ENCODE measurements around the gene ST3GAL6.
"Not testable (repeated sequence)": the region's sequence is repeated elsewhere in the genome, so short reads cannot be mapped to it uniquely, and the experiment has no call there.

ST3GAL6 gene

DNA sequence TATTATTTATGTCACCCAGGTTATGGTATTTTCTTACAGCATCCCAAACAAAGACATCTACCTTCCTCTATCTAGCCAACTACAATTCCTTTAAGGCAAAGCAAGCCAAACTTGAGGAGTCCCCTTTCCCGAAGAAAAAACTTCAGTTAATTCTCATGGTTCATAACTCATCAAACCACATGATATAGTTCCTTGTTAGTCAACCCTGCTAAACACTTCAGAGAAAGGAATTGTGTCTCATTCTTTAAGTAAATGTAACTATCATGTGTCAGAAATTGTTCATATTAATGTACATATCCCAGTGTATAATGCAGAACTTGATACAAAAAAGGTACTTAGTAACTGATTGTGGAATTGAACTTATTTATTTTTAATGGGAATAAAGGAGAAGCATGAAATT, 44.4 kb downstream of the ST3GAL6 start:
- no peak for DNase-seq

DNA sequence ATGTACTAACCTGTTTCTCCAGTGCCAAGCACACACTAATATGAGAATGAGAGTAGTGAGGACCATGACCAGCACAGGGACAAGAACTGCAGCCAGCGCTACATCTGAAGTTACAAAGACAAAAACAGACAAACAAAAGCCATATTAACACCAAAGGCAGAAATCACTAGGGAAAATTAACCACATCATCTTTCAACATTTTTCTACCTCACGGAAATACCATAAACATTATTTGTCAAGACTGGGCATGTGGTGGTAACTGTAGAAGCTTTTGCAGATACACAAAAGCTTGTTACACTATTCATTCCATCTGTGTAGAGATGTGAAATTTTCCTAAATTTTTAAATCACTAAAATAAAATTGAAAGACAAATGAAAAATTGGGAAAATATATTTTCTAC, 44.9 kb downstream of the ST3GAL6 start:
- no peak for DNase-seq

DNA sequence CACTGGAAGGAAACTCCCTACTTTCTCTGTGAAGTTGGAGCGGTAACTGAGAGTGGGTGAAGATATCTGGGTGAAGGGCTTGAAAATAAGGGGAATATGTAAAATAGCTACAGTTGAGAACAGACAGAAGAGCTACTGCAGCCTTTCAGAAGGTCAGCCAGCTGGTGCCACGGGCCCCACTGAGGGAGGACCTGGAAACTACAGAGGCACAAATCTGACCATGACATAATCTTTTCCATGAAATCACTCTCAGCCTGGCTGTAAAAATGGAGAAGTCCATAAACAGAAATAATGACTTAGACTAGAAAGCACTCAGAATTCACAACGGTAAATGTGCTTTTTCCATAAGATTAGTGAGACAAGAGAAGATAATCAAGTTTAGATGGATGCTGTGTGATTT, 46.4 kb downstream of the ST3GAL6 start:
- DNase-seq: no peak

DNA sequence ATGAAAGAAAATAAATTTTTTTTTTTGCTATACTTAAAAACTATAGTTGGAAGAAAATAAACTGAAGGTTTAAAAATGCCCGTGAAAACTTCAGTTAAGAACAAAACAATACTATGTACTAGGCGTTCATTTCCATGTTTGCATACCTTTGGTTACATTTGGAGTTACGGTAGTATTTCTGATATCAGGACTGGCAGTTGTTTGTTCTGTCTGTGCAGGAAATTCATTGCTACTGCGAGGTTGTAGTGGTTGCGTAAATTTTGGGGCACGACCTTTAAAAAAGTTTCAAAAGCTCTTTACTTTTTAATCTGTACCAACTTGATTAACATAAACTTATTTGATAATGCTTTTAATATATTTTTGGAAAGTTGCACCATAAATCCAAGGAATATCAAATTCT, 47.9 kb downstream of the ST3GAL6 start:
- no peak for DNase-seq

DNA sequence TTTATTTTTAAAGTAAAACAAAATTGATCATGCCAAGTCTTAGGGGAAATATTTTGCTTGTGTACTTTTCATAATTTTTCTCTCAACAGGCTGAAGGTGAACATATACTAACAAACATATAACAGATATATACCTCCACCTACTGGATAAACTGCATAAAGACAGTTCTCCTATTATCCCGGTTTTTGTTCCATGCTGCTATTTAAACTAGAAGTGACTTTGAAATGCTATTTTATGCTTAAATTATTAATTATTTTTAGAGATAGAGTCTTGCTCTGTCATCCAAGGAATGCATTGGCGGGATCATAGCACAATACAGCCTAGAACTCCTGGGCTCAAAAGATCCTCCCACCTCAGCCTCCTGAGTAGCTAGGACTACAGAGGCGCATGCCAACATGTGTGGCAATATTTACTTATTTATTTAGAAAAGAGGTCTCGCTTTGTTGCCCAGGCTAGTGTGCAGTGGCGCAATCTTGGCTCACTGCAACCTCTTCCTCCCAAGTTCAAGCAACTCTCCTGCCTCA, 49.8 kb downstream of the ST3GAL6 start:
- DNase-seq: peak in 2 of 3 experiments; percentile 31 to 49

DNA sequence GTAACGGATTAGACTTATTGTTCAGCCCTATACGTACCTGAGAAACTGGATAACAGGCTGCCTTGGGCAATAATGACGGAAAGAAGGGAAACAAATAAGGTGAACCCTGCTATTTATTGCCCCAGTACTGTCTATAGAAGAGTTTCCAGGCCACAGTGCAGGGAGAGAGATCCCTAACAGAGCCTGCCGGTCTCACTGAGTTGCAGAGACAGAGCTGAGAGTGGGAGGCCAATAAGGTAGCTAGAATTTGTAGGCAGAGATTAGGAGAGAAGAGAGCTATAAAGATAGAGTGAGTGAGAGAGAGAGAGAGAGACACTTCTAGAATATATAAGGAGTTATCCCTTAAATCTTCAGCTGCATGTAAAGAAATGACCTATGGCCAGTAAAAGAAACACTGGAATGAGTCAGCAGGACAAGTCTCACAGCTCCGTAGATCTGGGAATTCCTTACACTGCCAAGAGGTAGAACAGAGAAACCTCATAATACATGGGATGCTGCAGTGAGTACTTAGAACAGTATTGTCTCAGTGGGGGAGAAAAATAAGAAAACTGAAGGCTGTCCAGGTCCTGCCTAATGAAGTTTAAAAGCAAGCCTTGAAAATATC, 51.8 kb downstream of the ST3GAL6 start:
- DNase-seq: no peak

DNA sequence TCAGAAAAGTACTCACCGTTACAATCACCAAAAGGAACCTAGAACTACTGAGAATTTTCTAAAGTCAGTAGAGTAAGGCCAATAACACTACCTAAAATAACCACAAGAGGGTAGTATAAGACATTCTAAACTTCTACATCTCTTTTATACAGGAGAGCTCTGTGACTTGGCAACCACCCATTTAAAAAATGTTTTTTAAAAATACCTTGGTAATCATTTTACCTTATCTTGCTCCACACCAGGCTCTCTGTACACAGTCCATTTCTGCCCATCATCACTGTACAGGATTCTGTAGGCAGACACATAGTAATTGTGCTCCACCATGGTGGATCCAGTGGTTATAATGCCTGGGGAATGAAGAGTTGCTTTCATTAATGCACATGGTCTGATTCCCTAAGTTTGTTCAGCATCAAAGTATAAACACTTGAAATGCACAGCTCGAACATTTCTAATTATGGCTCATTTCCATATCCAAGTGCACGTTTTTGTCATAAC, 54.5 kb downstream of the ST3GAL6 start:
- peak; percentile 26 to 68 (median 48) for DNase-seq

DNA sequence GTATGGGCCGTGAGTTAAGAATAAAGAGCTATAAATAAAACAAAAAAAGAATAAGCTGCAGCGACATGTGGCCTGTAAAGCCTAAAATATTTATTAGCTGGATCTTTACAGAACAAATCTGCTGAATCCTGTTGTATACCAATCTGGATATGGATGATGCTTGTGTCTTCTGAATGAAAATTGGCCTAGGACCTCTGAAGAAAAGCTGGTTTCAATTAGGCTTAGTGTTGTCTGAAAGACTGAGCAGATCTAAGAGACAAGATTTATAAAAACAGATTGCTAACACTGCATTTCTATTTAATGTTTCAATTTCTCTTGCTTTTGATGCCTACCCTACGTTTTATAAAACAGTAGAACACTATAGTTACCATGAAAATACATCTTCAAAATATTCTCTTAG, 57.9 kb downstream of the ST3GAL6 start:
- no peak for DNase-seq

DNA sequence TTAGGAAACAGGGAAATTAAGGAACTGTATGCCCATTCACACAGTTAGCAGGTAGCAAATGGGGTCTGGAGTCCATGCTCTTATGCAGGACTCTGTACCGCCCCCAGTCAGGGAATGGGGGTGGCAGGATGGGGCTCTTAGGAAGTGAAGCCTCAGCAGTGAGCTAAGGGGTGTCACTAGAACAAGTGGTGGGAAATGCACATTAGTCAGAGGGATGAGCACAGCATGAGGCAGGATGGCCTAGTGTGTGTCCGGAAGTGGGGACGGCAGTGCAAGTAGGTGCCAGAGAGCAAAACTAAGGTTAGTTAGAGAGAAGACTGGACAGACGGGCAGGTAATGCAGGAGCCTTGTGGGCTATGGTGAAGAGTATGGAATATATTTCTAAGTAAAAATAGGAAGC, 60.7 kb downstream of the ST3GAL6 start:
- DNase-seq: no peak

DNA sequence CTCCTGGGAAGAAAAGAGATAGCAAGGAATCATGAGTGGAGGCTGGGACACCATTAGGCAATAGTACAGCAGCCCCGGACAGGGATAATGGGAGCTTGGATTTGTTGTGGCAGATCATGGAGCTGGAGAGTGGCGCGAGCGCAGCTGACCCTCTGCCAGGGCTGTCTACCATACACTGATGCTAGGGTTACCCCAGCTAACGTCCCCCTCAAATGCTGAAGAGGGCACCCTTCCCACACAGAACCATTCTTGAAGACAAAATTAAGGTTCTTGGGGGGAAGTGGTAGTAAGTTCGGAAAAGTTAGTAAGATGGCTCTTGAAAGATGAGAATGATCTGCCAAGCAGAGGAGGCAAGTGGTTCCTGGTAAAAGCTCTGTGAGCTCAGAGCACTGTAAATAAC, 61.1 kb downstream of the ST3GAL6 start:
- DNase-seq: no peak

DNA sequence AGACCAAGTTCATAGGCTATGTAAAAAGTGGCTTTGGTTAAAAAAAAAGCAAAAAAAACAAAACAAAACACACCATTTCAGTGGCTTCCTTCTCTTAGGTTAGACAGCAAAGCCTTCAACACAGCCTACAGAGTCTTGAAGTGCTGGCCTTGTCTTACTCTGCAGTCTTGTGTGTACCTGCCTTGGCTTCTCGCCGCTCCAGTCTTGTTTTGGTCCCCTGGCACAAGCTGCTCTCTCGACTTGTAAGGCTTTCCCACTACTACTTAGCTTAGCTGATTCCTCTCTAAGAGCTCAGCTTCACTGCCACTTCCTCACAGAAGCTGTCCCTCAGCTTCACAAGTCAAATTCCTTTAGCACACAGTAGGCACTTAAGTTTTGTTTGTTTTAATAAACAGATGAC, 63.0 kb downstream of the ST3GAL6 start:
- no peak for DNase-seq

DNA sequence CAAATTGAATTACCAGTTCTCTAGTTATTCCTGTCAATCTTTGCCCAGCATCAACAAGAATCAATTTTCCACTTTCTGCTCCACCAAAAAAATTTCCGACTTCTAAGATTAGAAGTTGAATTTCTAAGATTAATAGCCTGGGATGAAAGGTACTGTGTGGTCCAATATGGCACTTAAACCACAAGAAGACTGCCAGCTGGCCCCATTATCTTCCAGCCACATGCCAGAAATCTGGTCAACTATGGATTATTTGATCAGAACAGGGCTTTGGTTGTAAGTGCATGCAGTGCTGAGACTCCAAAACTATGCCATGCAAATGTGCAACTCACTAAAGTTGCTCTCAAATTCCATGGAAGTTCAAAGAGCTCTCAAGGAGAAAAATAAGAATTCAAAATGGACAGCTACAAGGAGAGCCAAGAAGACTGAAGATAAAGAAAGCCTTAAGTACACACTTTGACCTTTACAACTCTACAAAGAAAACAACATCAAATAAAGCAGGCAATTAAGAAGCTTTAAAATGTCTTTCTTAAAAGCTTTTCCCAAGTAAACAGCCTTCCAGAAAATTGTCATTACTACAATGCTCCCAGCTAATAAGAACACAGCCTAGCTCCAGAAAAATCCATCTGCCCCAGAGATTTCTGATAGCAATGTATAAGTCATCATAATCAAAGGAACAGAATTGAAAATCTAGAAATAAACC, 64.2 kb downstream of the ST3GAL6 start:
- DNase-seq: no peak

DNA sequence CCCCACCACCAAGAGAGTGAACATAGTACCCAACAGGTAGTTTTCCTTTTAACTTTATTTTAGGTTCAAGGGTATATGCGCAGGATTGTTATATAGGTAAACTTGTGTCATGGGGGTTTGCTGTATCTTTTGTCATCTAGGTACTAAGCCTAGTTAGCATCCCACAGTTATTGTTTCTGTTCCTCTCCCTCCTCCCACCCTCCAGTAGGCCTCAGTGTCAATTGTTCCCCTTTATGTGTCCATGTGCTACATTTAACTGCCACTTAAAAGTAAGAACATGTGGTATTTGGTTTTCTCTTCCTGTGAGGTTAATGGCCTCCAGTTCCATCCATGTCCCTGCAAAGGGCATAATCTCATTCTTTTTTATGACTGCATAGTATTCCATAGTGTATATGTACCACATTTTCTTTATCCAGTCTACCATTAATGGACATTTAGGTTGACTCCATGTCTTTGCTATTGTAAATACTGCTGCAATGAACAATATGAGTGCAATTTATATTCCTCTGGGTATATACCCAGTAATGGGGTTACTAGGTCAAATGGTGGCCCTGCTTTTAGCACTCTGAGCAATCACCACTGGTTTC, 66.2 kb downstream of the ST3GAL6 start:
- no peak for DNase-seq

DNA sequence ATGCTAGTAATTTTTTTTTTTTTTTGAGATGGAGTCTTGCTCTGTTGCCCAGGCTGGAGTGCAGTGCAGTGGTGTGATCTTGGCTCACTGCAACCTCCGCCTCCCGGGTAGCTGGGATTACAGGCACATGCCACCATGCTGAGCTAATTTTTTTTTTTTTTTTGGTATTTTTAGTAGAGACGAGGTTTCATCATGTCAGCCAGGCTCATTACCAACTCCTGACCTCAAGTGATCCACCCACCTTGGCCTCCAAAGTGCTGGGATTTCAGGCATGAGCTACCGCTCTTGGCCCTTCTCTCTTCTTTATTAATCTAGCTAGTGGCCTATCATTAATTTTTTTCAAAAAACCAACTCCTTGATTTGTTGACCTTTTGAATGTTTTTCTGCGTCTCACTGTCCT, 67.9 kb downstream of the ST3GAL6 start:
- DNase-seq: not testable (repeated sequence)

DNA sequence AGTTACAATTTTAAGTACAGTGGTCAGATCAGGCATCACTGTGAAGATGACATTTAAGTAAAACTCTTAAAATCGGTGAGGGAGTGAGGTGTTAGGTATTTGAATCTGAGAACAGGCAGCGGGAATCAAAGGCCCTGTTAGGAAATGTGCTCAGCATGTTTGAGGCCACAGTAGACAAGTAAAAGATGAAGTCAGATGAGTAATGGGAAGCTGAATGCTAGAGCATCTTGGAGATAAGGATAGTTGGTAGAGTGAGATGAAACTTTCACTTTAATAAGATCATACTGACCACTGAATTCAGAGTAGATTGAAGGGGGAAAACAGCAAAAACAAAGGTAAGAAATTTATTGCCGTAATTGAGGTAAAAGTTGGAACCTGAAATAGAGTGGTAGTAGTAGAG, 76.7 kb downstream of the ST3GAL6 start:
- no peak for DNase-seq

DNA sequence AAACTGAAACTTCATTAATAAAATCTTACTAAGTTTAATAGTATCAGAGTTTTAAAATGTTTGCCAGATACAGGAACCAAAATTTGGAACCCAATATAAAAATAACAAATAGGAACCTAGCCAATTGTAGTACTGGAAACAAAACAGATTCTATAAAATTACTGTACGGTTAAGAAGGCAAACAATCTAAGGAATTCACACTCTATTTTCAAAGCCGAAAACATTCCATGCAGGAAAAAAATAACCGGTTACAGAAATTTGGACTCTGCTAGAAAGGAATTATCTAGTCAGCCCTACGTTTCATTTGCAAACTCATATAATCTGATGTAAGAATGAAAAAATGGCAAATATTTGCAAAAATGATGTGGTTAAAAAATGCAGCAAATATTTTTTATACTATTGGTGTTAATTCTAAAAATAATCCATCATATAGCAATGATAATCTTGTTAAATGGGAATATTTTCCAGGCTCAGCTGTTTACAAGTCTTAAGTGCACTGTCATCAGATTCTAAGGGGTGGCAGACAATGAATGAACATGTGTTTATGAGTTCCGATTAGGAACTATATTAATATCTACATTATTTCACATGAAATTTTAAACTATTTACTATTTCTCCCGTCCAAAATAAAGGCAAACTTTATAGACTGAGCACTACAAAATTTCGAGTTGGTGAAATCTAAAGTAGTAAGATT, 80.3 kb downstream of the ST3GAL6 start:
- DNase-seq: no peak

All from NCI-H1417 (cell line).